GM18517 (cell line): Measurements from ENCODE around the gene PLCG1.
A peak's percentile ranks its signal among the peaks of the same experiment; 100 is the strongest.
"Not testable (repeated sequence)": the region's sequence is repeated elsewhere in the genome, so short reads cannot be mapped to it uniquely, and the experiment has no call there.

Experiments
- ATAC-seq: cut with Tn5 transposase; IDR thresholded peaks from one replicate; pipeline ENCODE4 v1.9.1; 2021; ENCODE audit warnings: mild to moderate bottlenecking, moderate library complexity; ENCODE audit not compliant: unreplicated experiment

PLCG1 gene

DNA sequence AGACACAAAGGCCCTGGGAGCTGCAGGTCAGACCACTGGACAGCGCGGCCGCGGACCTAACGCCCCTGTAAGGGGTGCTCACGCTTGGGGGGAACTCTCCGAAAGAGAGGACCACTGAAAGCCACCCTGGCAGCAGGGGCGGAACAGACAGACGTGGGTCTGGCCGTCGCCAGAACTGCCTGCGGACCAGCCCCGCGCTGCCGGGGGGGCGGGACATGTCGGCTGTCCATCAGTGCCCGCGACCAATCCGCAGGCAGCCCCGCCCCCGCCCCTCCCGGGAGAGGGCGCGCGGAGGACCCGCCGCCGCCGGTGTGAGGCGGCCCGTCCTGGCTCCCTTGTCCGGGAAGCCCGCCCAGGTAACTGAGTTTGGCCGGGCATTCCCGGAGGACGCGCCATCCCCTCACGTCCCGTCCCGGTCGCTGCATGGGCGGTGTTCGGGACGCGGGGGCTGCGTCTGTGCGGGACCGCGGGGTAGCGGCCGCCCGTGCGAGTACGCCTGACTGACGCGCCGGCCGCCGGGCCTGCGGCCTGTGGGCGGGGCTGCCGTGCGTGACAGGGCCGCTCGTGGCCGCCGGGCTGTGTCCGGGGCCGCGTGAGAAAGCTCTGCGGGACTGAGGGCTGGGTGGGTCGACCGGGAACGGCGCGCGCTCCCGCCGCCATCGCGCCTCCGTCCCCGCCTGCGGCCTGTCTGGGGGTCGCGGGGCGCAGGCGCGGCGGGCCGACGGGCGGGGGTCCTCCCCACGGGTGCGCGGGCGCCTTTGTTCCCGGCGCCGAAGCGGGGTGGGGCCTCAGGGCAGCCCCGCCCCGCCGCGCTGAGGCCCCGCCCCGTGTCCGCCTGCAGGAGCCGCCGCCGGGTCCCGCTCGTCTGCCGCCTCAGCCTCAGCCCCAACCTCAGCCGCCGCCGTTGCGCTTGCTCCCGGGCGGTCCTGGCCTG is at the start of gene PLCG1:
Gene PLCG1, plus strand, starts transcription at position 864 of the 934 bp plus-strand sequence. CDS start 99 bp downstream, outside the sequence.
- peak; percentile 40 for ATAC-seq

DNA sequence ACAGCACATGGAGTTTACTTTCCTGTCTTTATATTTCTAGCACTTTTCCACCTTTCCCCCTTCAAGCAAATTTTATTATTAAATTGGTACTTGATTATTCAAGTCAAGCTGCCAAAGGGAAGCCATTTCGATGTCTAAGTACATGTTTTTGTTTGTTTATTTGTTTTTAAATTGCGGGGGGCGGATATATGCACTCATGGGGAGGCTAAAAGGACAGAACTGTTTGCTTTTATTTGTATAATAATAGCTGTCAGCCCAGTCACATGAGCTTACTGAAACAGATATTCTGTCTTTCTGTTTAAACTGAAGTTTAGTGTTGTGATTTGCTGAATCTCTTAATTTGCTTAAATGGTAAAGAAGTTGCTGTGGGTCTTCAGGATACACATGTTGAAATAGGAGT is 49.6 kb upstream of the PLCG1 start:
- no peak for ATAC-seq

DNA sequence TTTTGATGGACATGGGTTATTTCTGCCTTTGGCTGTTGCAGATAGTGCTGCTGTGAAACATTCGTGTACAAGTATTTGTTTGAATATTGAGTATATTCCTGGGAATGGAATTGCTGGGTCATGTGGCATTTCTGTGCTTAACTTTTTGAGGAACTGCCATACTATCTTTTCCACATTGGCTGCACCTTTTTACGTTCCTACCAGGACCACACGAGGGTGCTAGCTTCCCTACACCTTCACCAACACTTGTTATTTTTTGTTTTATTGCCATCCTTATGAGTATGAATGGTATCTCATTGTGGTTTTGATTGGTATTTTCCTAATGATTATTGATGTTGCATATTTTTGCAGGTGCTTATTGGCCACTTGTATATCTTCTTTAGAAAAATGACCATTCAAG is 47.8 kb upstream of the PLCG1 start:
- ATAC-seq, result no peak

DNA sequence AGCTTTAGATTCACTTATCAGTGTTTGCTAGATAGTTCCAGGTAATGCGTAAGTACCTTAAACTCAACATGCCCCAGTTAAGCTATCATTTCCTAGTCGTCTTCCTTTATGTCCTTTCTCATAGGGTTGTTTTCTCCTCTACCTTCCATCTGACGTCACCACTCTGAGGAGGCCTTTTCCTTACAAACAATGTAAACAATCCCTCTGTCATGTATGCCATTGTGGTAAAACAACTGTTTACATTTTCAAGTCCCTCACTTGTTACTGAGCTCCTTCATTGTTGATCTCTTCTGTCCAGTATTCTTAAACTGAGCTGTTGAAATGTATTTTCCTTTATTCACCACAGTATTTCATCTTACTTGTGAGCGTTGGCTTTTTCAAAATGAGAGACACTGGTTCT is 45.4 kb upstream of the PLCG1 start:
- no peak for ATAC-seq

DNA sequence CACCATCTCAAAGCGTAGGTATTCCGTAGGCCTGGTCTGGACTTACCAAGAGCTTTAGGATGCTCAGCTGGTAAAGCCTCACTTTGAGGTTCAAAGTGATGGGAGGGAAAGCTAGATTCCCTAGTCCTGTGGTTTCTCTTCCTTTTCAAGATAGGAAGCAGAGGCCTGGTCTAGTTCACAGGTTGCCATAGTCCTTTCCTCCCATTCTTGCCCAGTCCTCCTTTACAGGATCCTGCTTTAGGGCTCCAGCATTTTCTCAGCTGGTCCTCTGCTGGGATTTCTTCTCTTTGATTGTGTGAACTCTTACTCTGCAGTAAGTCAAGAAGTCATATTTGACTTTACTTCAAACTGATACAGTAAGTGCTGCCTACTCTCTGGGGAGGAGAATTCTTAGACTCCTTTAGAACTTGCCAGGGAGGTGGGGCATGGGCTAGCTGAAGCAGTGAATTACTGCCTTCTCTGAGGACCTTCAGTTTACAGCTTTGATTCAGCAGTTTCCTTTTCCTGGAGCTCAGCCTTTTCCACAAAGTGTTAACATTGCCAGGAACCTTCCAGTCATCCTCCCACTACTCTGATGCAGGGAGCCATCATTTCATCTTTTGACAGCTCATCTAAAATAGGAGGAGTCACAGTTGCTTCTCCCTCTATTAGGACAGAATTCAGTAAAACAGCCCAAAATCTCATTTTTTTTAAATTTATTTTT is 42.8 kb upstream of the PLCG1 start:
- ATAC-seq, result no peak

DNA sequence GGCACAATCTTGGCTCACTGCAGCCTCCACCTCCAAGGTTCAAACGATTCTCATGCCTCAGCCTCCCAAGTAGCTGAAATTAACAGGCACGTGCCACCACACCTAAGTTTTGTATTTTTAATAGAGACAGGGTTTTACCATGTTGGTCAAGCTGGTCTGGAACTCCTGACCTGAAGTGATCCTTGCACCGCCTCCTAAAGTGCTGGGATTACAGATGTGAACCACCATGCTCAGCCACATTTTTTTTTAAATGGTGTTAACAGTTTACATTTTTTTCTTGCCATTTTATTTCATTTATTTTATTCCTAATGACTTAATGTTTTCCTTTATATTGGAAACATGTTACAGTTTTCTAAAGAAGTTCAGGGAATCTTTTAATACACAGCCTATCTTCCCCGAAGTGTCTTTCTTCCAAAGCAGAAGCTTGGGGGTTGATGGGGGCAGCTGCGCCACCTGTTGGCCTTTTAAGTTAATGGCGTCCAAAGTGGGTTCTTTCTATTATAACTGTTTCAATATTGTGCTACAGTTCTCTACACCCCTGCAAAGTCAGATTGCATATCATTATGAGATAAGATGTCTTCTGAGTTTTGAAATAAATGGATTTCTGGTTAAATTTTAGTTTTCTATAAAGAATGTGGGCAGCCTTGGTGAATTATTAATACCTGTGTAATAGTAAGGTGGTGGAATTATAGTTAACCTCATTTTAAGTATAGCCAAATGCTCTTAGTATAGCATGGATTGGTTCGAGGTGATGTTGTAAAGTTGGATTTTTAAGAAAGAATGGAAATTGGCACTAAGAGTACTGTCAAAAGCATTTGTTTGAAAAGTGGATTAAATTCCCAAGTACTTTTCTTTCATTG is 42.0 kb upstream of the PLCG1 start:
- no peak for ATAC-seq

DNA sequence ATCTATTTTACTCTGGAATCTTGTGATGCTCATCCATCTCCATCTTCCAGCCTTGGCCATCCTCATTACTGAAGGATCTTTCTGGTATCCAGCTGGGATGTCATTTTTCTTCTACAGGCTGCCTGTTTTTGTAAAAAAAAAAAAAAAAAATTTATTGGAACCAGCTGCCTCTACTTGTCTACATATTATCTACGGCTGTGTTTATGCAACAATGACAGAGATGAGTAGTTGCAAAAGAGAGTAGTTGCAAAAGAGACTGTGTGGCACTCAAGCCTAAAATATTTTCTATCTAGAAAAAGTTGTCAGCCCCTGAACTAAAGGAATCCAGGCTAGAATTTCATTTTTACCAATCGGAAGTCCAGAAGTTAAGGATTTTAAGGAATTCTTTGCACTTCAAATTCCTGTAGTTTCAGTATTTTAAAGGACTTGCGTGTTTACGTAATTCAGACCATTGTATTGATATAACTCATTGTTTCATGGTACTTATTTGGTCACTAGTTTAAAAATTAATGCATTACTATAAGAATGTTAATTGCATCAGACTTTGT is 38.6 kb upstream of the PLCG1 start:
- no peak for ATAC-seq

DNA sequence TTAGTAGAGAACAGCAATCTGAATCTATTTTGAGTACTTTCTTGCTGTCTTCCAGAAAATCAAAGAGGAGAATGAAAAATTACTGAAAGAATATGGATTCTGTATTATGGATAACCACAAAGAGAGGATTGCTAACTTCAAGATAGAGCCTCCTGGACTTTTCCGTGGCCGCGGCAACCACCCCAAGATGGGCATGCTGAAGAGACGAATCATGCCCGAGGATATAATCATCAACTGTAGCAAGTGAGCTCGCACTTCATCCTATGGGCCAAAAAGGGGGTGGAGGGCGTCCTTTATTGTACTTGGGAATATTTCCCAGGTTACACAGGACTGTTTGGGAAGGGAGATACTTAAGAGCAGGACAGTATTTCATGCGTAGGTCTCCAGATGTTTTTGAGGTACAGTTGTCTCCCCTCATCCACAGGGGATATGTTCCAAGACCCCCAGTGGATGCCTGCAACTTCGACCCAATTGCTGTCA is 37.3 kb upstream of the PLCG1 start:
- ATAC-seq, result no peak

DNA sequence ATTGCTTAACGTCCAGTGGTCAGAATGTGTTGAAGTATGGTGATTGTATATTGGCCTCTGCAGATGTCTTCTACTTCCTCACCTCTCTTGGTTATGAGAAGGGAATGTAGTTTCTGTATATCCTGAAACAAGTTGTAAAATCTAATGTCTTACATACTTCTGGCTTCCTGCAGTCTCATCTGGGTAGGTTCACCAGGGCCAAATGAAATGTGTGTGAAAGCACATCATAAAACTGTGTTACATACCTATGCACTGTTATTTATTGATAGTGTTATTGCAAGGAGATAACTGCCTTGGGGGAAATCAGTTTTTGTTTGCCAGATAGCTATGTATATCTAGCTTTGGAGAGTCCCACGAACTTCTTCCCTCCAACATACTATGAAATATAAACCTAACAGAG is 35.7 kb upstream of the PLCG1 start:
- no peak for ATAC-seq

DNA sequence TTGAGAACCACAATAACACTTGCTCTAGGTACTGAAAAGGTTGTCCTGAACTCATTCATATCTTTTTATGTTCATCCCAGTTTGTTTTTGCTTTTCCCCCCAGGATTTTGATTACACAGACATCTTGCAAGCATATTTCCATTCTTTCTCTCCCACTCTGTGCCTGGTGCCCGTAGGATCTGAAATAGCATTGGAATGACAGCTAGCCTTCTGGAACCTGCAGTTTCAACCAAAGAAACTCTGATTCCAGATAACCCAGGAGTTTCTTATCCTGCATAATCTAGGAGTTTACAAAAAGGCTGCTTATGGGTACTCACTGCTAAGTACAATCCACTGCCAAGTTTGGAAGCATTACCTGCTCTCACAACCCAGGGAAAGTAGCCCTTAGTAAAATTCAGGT is 28.8 kb upstream of the PLCG1 start:
- no peak for ATAC-seq

DNA sequence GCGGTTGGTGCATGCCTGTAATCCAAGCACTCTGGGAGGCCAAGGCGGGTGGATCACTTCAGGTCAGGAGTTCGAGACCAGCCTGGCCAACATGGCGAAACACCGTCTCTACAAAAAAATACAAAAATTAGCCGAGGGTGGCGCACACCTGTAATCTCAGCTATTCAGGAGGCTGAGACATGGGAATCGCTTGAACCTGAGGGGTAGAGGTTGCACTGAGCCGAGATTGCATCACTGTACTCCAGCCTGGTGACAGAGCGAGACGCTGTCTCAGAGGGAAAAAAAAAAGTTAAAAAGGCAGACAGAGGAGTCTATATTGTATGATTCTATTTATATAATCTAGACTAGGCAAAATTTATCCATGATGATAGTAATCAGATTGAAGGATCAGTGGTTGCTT is 27.3 kb upstream of the PLCG1 start:
- no peak for ATAC-seq

DNA sequence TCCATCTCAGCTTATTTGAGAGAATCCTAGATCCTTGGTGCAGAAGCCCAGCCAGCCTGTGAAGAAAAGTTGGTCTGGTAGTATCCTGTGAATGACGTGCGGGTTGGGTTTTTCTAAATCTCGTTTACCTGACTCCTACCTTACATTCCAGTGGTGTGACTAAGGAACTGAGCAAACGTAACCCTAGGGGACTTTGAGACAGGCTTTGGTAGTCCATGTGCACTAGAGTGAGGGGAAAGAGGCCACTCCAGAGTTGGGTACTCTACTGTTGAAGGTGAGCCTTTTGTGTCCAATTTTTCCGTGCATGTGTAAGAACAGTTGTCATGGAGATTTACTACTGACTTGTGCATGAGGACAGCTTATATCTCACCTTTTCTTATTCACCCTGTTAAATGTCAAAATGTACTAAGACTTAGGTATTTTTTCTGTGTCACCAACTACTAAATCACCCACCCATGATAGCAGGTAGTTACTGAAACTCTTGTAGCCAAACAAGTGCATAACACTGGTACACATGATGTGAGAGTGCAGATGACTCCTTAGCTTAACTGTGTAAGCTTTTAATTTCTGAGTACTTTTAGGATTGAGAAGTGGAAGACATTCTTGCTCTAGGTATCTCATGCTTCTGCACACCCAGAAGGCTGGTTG is 26.3 kb upstream of the PLCG1 start:
- ATAC-seq, result no peak

DNA sequence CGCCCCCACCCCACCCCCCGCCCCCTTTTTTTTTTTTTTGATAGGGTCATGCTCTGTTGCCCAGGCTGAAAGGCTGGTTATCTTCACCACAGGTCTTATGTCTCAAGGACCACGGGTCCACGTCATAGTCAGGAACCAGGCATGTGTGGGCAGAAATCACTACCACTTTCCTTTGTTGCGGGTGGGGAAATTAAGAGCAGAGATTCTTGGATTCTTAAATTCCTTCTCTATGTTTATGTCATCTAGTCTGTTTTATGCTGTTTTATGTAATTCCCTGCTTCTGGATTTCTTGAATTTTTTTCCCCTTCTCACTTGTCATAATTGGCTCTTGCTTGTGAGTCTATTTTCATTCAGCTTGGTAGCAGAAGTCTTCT is 25.8 kb upstream of the PLCG1 start:
- no peak for ATAC-seq

DNA sequence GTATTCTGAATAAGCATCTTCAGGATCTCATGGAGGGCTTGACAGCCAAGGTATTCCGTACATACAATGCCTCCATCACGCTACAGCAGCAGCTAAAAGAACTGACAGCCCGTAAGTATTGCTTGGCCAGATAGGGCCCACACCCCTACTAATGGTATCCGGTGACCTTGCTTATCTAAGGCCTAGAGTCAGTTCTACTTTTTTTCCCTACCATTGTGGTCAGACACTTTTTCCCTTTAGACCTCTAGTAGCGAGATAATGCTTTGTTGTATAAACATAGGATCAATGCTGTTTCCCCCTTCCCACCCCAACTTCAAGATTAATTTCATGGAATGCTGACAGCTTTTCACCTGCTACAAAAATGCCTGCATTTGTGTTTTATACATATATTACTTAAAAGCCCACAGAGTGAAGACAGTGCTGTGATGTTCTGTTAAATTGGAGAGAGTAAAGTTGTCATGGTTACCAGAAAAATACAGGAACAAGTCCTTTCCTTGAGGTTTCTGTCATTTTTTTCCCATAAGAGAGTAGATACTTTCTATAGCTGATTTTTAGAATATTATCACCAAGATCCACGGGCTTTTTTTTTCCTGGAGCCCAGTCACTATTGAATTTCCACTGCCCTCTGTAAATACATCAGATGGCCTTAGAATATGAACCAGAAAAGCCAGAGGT is 20.9 kb upstream of the PLCG1 start:
- ATAC-seq, result no peak

DNA sequence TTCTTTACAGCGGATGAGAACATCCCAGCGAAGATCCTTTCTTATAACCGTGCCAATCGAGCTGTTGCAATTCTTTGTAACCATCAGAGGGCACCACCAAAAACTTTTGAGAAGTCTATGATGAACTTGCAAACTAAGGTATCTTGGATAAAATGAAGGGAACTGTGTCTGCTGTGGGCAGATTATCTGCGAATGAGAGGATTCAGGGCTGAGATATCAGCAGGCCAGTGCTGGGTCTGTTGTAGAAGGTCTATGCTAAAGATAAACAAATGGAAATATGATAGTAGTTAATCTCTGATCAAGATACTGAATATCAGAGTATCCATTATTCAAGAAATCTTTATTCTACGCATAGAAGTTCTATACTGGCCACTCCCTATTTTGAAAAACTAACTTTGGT is 19.2 kb upstream of the PLCG1 start:
- not testable (repeated sequence) for ATAC-seq

DNA sequence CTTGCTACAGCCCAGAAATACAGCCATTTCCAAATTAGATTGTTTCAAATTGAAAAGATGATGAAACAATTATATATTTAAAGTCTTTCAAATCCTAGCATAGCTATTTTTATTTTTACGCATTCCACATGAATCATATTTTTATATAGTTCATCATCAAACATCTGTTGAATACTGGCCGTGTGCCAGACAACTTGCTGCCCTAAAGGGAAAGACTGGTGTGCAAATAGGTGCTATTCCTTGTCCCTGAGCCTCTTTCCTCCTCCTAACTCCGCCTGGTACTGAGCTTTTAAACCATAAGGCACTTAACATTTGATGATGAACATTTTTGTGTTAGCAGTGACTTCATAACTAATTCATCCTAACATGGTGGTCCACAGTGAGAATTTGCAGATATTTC is 18.7 kb upstream of the PLCG1 start:
- no peak for ATAC-seq

DNA sequence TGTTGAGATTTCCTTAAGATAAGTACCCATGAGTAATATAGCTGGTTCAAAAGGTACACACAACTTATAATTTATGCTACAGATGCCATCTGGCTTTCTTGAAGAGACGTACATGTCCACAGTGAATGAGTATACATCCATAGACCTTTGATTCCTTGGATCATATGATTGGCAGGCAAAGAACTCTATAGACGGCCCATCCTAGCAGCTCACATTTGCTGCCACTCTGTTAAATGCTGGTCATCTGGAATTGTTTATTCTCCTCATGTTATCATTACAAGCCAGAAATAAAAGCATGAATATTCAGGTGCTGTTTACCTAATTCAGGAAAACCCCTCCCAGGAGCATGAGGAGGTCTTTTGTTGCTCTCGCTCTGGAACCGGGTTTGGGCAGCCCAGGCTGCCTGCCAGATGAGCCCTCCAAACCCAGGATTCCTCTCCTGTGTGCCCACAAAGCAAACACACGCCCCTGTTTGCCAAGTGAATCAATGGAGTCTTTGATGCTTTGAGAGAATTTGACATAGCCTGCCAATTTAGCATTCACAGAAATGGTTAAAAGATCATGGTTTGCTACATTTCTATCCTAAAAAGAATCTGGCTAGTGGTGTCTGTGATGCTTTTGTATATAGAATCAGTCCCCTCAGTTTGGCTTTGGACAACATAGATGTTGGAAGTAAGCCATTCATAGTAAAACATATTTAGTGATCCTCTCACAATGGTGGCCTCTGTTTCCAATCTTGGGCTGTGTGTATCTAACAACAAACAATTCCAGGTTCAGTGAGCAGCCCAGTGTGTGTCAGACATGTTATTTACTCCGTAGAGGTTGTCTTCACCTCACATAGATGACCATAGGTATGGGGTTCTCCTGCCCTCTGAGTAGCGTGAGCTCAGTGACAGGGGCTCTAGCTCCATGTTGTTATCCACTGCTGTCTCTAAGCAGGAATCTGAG is 17.5 kb upstream of the PLCG1 start:
- ATAC-seq, result no peak

DNA sequence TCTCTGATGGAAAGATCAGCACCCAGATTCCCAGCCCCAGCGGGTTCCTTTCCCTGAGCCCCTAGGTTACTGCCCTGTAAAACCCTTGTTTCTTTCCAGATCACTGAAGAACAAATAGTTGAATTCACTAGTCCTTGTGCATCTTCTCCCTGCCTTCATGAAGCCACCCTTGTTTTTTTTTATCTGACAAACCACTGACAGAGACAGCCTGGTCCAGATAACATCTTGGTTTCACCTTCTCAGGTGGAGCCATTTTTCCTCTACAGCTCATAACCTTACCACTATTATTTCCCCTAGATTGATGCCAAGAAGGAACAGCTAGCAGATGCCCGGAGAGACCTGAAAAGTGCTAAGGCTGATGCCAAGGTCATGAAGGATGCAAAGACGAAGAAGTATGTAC is 15.9 kb upstream of the PLCG1 start:
- ATAC-seq, result no peak

DNA sequence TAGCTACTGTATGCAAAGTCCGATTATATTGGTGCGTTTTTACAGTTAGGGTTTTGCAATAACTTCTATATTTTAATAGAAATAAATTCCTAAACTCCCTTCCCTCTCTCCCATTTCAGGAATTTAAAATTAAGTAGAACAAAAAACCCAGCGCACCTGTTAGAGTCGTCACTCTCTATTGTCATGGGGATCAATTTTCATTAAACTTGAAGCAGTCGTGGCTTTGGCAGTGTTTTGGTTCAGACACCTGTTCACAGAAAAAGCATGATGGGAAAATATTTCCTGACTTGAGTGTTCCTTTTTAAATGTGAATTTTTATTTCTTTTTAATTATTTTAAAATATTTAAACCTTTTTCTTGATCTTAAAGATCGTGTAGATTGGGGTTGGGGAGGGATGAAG is 13.7 kb upstream of the PLCG1 start:
- no peak for ATAC-seq
